ENCODE measurements around the gene FOXI2. TPM values are rescaled to one million over a fixed set of nuclear protein-coding genes. Genes with fewer than 3 reads are reported as not detected.

Gene FOXI2
- total RNA-seq, 1 experiment from 2014 or later, result not detected

GRCh38 chr10:127734753-127735152 is 2.2 kb upstream of the FOXI2 start:
- no peak for TF ChIP-seq CTCF (IDR thresholded peaks at IDR 0.05; ENCODE audit: unreplicated experiment)
- H3K9me3 Mint-ChIP-seq (ENCODE audit: low read depth, unreplicated experiment), result no peaks in the 10 kb centered on the region
- H3K36me3 Mint-ChIP-seq (ENCODE audit: insufficient read depth, unreplicated experiment), result peaks cover 4% of the 10 kb centered on the region
- no peak overlapping the region for H3K27ac Mint-ChIP-seq (ENCODE audit: unreplicated experiment)
- BruUV-seq (replicated peaks), result no TSS peak
- no peaks in the 10 kb centered on the region for H3K4me1 Mint-ChIP-seq (ENCODE audit: low read depth, unreplicated experiment)
- no peak overlapping the region for H3K4me3 Mint-ChIP-seq (ENCODE audit: low read depth, unreplicated experiment)
- peaks cover 38% of the 10 kb centered on the region for H3K27me3 Mint-ChIP-seq (ENCODE audit: unreplicated experiment)
- DNase-seq, result no peak
- intact Hi-C loops (cut with micrococcal nuclease; ENCODE audit: unreplicated experiment), result no loop called here
- CTCF ChIA-PET, result no interaction called here

GRCh38 chr10:127735156-127735555 is 1.8 kb upstream of the FOXI2 start:
- no peak overlapping the region for H3K4me3 Mint-ChIP-seq (ENCODE audit: low read depth, unreplicated experiment)
- CTCF ChIA-PET, result no interaction called here

GRCh38 chr10:127735723-127736221 is 1.2 kb upstream of the FOXI2 start:
- no peak for DNase-seq
- no peak overlapping the region for H3K27ac Mint-ChIP-seq (ENCODE audit: unreplicated experiment)
- intact Hi-C loops (cut with micrococcal nuclease; ENCODE audit: unreplicated experiment), result no loop called here
- CTCF ChIA-PET, result no interaction called here
- H3K4me3 Mint-ChIP-seq (ENCODE audit: low read depth, unreplicated experiment), result no peak overlapping the region
- TF ChIP-seq CTCF (IDR thresholded peaks at IDR 0.05; ENCODE audit: unreplicated experiment), result no peak
- BruUV-seq (replicated peaks), result no TSS peak
- no peaks in the 10 kb centered on the region for H3K9me3 Mint-ChIP-seq (ENCODE audit: low read depth, unreplicated experiment)
- H3K27me3 Mint-ChIP-seq (ENCODE audit: unreplicated experiment), result peaks cover 29% of the 10 kb centered on the region
- H3K4me1 Mint-ChIP-seq (ENCODE audit: low read depth, unreplicated experiment), result no peaks in the 10 kb centered on the region
- peaks cover 4% of the 10 kb centered on the region for H3K36me3 Mint-ChIP-seq (ENCODE audit: insufficient read depth, unreplicated experiment)

More at GRCh38 chr10:127735156-127735555, 1.8 kb upstream of the FOXI2 start:
- intact Hi-C loops (cut with micrococcal nuclease; ENCODE audit: unreplicated experiment), result no loop called here
- DNase-seq, result no peak
- peaks cover 34% of the 10 kb centered on the region for H3K27me3 Mint-ChIP-seq (ENCODE audit: unreplicated experiment)
- no TSS peak for BruUV-seq (replicated peaks)
- H3K4me1 Mint-ChIP-seq (ENCODE audit: low read depth, unreplicated experiment), result no peaks in the 10 kb centered on the region
- H3K36me3 Mint-ChIP-seq (ENCODE audit: insufficient read depth, unreplicated experiment), result peaks cover 4% of the 10 kb centered on the region
- H3K9me3 Mint-ChIP-seq (ENCODE audit: low read depth, unreplicated experiment), result no peaks in the 10 kb centered on the region
- no peak overlapping the region for H3K27ac Mint-ChIP-seq (ENCODE audit: unreplicated experiment)
- TF ChIP-seq CTCF (IDR thresholded peaks at IDR 0.05; ENCODE audit: unreplicated experiment), result no peak

DNA sequence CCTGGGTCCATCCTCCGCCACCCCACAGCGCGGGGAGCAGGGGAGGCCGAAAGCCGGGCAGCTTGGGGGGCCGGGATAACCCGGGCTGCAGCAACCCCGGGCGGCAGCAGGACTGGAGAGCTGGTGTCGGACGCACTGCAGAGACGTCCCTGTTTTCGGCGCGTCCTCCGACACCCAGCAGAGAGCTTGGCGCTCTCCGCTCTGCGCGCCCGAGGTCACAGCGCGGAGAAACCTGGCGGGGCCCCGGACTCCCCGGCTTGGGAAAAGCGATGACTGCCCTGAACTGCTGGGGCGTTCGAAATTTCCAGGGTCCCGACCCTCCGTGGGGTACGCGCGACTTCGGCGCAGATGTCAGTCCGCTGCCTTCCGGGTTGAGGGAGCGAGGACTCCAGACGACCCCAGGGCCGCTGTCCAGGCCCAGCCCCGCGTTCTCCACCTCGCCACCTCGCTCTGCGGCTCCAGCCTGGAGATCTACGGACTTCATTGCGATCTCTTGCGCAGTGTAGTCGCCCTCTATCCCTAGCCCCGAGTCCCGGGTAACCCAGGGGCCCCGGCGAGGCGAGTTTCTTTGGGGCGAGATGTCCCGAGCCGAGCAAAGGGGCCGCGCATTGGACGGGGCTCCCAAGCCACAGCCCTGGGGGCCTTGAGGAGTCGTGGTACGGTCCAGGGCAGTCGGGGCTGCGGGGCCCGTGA is 617 bp upstream of the FOXI2 start:
- TF ChIP-seq CTCF (IDR thresholded peaks at IDR 0.05; ENCODE audit: unreplicated experiment), result no peak
- peaks cover 4% of the 10 kb centered on the region for H3K36me3 Mint-ChIP-seq (ENCODE audit: insufficient read depth, unreplicated experiment)
- no peaks in the 10 kb centered on the region for H3K9me3 Mint-ChIP-seq (ENCODE audit: low read depth, unreplicated experiment)
- H3K4me3 Mint-ChIP-seq (ENCODE audit: low read depth, unreplicated experiment), result no peak overlapping the region
- no peak for DNase-seq
- intact Hi-C loops (cut with micrococcal nuclease; ENCODE audit: unreplicated experiment), result no loop called here
- H3K27ac Mint-ChIP-seq (ENCODE audit: unreplicated experiment), result no peak overlapping the region
- peaks cover 29% of the 10 kb centered on the region for H3K27me3 Mint-ChIP-seq (ENCODE audit: unreplicated experiment)
- CTCF ChIA-PET, result no interaction called here
- H3K4me1 Mint-ChIP-seq (ENCODE audit: low read depth, unreplicated experiment), result no peaks in the 10 kb centered on the region
- BruUV-seq (replicated peaks), result no TSS peak

Data from Calu3 (cell line).